Measurements from ENCODE around the gene ENPP6.
"Not testable (repeated sequence)": the region's sequence is repeated elsewhere in the genome, so short reads cannot be mapped to it uniquely, and the experiment has no call there.

The ENPP6 gene

DNA sequence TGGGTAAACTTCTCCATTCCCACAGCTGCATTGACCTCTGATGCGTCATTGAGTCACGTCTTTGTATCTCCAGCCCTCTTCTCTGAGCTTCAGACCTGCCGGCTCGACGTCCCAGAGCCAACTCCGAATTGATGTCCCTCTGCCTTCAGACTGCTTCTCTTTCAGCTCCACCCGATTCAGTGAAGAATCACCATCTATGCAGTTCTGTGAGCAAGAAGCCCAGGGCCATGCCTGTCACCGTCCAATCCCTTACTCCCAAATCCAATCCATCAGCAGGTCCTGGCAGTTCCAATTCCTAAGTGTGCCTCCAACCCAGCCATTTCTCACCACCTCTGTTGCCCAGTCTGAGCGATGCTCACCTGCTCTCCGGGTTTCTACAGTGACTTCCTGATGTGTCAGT lies 70.7 kb downstream of the ENPP6 start:
- no peak for DNase-seq

DNA sequence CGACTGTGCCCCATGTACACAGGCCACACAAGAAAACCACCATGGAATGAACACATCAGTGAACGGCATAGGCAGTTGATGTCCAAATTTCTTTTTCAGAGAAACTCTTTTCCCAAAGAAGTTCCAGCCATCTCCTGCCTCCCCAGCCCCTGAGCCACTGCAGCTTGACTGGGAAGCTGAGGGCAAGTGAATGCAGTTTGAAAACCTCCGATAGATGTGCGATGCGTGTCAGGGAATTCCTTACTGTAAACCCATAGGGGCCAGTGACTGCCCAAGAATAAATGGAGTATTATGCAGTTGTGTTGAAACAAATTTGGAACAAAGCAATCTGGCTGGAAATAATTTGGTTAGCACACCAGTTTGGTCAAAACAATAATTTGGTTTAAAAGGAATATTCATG lies 72.1 kb downstream of the ENPP6 start:
- DNase-seq = no peak

DNA sequence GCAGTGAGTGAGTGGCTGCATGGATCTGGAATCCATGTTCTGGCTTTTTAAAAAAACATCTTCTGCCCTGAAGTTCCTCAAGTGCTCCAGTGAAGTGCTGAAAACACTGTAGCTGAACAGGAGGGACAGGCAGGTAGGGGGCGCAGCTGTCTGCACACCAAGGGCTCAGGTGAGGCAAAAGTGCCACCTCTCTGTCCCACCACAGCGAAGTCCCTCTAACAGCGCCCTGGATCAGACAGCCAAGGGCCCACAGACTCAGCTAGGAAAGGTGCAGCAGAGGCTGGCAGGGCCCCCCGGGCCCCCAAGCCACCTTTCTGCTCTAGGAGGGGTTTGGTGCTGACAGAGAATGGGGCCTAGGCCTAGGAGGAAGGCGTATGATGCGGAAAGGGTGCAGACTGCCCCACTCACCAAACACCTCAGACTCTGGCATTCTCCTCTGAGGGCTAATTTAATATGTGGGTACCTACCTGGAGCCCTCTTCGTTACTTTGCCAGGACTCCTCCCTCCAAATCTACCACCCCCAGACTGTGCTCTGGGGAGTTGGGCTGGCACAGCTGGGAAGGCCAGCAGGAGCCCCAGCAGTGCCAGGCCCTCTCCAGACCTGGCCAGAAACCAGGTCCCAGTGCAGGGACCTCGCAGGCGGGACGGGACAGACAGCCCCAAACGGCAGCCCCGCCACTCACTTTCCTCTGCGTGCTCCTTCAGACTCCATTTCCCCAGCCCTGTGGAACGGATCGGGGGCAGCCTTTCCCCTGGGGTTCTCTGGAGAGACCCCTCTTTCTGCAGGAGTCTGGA lies 73.7 kb downstream of the ENPP6 start:
- no peak for DNase-seq

GRCh38 chr4:184142121-184143000 lies 75.3 kb downstream of the ENPP6 start:
- no peak for DNase-seq

DNA sequence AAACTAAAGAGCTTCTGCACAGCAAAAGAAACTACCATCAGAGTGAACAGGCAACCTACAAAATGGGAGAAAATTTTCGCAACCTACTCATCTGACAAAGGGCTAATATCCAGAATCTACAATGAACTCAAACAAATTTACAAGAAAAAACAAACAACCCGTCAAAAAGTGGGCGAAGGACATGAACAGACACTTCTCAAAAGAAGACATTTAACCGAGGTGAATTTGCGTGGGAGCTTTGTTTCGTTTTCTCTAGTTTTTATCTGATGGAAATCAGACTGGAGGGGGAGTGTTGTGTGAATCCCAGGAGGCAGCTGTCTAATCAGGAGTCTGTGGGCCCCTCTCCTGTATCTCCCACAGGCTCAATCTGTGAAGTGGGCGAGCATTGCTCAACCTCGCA lies 76.8 kb downstream of the ENPP6 start:
- not testable (repeated sequence) for DNase-seq

DNA sequence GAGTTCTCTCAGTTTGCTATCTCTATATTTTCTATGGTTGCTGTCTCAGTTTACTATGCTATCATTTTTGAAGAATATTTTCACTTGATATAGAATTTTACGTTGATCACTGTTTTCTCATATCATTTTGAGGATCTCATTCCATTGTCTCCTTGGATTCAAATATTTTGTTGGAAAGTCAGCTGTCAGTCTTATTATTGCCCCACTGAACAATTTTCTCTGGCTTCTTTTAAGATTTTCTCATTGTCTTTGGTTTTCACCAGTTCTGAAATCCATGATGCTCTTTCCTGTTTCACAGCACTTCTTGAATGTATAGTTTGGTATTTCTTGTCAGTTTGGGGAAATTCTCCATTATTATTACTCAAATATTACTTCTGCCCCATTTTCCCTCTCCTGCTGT lies 81.1 kb downstream of the ENPP6 start:
- no peak for DNase-seq

DNA sequence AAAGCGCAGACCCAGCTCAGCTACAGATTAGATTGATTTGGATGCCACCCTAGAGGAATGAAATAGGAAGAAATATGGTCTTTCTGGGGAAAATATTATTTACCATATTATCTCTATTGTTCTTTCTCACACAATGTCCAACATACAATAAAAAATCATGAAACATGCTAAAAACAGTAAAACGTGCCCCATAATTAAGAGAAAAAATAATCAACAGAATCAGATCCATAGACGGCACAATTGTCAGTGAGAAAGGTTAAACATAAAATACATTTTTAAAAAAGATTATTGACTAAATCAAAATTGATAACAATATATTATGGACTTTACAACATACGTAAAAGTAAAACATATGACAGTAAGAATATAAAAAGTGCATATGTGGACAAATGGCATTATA lies 90.9 kb downstream of the ENPP6 start:
- no peak for DNase-seq

GRCh38 chr4:184122631-184123408 lies 94.9 kb downstream of the ENPP6 start:
- DNase-seq = no peak

DNA sequence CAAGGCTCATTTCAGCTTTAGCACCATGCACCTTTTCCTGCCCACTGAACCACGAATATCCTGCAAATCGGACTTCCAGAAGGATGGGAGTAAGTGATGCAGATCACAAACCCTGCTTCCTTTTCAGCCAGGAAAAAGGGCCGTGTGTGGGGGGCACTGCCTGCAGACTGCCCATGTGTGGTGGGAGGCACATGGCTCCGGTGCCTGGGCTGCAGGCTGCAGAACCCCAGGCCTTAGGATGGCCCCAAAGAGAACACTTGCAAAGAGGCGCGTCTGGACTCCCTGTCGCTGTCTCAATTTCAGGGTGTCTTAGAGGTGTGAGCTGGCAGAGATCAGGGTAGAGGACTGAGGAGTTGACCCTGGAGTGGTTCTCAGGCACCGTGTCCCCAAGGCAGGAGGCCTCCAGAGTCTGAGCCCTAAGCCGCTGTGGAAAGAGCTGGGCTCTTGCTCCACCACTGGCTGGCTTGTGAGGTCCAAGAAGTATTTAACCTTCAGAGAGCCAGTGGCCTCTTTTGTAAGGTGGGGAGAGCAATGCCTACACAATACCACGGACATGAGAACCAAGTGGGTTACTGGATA lies 97.0 kb downstream of the ENPP6 start:
- no peak for DNase-seq

- DNase-seq = no peak
Measured at GRCh38 chr4:184117662-184118199, 99.9 kb downstream of the ENPP6 start.

DNA sequence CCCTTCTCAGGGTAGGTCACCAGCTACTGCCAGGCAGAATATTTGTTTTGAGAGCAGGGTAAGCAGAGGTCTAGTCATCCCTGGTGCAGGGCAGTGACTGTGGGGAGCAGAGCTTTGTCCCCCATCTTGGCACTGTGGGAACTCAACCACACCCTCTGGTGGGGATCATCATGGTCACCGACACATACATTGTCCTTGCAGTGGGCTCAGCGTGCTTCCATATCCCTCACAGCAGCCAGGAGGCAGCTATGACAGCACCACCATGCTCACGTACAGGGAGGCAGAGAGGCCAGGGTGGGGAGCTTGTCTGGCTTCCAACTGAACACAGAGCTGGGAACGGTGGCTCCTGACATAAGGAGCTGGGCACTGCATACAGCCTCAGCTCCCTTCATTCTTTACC lies 102.3 kb downstream of the ENPP6 start:
- no peak for DNase-seq

DNA sequence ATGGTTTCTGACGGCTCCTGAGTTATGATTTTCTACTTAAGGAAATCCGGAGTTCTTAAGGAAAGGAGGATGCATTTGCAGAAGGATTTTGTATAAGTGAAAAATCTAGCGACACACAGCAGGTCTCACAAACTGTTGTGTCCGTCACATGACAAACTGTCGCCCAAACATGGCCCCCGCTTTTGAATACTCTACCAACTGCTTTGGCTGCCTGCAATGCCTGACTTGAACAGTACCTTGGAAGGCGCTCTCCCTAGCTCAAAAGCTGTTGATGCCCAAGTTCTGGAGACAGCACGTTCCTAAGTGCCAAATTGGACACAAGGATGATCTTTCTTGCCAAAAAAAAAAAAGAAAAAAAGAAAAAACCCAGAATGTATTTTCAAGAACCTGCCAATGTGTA lies 103.2 kb downstream of the ENPP6 start:
- no peak for DNase-seq

- DNase-seq = no peak
Measured at GRCh38 chr4:184112006-184112550, 105.6 kb downstream of the ENPP6 start.

DNA sequence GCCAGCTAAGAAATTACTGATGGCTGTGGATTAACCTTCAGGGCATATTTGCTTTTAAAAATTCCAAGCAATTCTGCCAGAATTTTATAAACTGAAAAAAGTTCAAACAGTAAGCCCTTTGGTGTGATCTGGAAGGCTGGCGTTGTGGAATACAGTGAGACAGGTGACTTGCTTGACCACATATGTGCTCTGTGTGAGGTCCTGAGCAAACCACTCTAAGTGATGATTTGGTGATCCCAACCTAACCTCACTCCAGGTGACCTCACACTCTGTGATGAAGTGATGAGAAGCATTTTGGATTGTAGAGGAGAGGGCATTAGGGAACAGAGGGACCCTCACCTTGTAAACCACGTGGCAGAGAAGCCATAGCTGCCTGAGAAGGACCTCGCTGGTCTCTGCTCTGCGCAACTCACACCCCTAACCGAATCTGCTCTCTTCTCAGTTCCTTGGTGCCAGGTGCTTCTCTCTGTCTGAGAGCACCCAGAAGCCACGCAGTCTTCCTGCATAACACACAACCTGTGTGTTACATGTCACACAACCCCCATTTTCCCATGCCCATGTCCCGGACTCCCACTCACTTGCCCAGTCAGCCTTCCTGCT lies 106.3 kb downstream of the ENPP6 start:
- no peak for DNase-seq

GRCh38 chr4:184110452-184111224 lies 107.0 kb downstream of the ENPP6 start:
- DNase-seq = no peak

GRCh38 chr4:184108006-184108501 lies 109.6 kb downstream of the ENPP6 start:
- no peak for DNase-seq

- no peak for DNase-seq
Measured at GRCh38 chr4:184104419-184105101, 113.1 kb downstream of the ENPP6 start.

DNA sequence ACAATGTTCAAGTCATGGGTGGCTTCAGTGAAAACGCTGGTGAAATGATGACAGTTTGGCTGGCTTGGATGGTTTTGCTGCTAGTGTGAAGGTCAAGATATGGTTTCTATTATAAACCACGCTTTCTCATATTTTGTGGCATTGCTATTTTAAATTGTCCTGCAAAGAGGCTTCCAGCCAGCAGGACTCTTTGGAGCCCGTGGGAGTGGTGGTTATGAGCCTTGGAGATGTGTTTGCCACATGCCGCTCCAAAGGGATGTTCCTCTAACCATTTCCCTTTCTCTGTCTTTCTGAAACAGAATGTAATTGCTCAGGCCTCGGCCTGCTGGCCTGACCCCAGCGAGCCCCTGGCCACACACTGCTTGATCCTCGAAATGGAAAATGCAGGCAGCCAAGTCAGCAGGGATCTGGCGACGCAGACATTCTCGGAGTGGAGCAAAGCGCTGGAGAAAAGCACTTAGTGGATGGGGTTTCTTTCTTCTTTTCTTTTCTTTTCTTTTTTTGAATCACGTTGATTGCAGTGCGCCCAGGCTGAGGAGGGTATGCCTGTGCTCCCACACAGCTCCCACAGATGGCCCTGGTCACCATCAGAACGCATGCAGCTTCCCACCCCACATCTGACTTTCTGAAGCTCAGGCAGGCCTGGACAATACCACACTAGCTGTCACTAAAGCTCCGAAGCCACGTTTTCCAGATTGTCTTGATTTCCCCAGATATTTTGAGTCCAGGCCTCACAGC lies 114.0 kb downstream of the ENPP6 start:
- DNase-seq = no peak

DNA sequence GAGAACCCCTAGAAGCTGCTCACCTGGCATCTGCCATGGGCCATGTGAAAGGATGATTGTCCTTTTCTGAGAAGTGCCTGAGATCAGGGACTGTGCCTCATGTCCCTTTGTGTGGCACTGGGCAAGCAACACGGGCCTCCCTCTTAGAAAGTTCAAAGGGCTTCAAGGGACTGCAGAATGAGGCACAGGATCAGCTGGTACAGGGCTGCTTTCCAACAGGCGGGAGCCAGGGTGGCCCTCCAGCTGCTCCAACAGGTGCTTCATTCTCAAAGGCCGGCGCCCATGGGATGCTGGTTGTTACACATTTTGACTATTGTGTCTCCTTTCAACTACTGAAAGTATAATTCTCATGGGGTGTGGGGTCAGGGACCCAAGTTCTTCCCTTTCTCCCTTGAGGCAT lies 114.7 kb downstream of the ENPP6 start:
- no peak for DNase-seq

DNA sequence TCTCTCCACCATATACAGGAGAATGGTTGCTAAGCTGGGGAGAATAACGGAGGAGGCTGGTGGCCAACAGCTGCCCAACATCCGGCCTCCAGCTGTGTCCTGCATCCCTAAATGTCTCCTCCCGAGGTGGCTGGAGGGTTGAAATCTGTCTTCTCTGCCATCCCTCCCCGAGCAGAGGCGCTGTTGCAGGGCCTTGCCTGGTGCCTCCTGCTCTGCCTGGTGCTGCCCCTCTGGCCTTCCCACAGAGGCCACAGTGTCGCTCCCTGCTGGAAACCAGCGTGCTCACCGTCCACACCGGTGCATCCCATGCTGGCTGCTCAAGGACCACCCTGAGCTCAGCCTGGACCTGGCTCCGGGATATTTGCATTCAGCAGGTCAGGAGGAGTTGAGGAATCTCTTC lies 115.2 kb downstream of the ENPP6 start:
- DNase-seq = no peak
